ENCODE data around the gene MEIS1. TPM values are rescaled to one million over a fixed set of nuclear protein-coding genes. Genes with fewer than 3 reads are reported as not detected.

The MEIS1 gene
- total and polyA plus RNA-seq, 8 donors, result 4.8 to 172 (median 38.5) TPM

DNA sequence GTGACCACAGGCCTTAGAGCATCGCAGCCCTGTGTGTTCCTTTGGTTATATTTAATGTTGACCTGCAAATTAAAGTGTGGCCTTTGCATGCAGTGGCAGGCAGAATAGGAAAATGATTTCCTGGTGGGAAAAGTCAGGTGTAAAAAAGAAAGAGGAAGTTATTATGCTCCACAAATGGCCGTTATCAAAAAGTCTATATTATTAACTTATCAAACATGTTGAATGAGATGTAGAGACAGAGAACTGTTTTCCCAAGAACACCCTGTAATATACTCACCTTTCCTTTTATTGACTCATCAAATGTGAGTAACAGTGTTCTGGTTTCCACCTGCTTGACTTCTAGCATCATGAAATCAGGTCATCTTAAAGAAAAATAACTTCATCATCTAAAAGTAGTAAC lies 35.3 kb downstream of the MEIS1 start:
- peak in 1 of 2 donors; percentile 50 for DNase-seq
- WGBS, 5 donors, result 15 to 22% (median 17%) methylated on average over 2 of the region's 2 CpGs

DNA sequence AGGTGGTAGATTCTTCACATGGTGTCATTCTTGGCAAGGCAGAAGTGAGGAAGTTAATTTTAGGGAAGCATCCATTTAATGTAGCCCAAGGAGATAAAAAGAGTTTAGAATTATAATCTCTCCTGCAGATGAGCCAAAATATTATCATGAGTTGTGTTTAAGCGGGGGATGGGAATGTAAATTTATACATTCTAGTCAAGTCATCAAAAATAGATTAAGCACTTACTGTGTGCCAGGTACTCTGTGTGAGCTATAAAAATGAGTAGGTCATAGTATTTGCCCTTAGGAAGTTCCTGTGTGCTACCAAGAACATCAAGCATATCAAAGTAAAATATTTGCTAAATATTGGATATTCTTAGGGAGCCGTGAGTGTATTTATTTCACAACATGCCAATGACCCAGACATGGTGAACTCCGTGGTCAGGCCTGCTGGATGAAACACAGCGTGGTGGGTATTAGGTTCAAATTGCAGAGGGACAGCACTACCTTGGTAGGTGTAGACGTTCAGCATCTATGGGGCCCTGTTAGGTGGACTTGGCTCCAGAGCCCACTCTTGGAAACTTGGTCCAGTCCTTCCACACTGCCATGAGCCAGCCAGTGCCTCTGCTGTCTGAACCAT lies 37.4 kb downstream of the MEIS1 start:
- intact Hi-C loops (cut with DNase I; ENCODE audit: low total_unique reads), result no loop called here
- no peak for DNase-seq
- no peaks in the 10 kb centered on the region for H3K27me3 ChIP-seq
- WGBS, 5 donors, result 75 to 82% (median 79%) methylated on average over 5 of the region's 5 CpGs
- H3K4me1 ChIP-seq, result peaks cover 22 to 81% (median 44%) of the 10 kb centered on the region in 4 donors
- peaks cover 0 to 13% (median 6%) of the 10 kb centered on the region in 4 donors for H3K36me3 ChIP-seq
- no peak overlapping the region for H3K4me3 ChIP-seq
- H3K9me3 ChIP-seq, result no peaks in the 10 kb centered on the region
- peak overlapping the region in 1 of 5 donors; percentile 30 for H3K27ac ChIP-seq
- TF ChIP-seq, protein P1, sequence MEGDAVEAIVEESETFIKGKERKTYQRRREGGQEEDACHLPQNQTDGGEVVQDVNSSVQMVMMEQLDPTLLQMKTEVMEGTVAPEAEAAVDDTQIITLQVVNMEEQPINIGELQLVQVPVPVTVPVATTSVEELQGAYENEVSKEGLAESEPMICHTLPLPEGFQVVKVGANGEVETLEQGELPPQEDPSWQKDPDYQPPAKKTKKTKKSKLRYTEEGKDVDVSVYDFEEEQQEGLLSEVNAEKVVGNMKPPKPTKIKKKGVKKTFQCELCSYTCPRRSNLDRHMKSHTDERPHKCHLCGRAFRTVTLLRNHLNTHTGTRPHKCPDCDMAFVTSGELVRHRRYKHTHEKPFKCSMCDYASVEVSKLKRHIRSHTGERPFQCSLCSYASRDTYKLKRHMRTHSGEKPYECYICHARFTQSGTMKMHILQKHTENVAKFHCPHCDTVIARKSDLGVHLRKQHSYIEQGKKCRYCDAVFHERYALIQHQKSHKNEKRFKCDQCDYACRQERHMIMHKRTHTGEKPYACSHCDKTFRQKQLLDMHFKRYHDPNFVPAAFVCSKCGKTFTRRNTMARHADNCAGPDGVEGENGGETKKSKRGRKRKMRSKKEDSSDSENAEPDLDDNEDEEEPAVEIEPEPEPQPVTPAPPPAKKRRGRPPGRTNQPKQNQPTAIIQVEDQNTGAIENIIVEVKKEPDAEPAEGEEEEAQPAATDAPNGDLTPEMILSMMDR (IDR thresholded peaks at IDR 0.05), result no peak
- TF ChIP-seq EP300 (IDR thresholded peaks at IDR 0.05) (no peak), POLR2AphosphoS5 (IDR thresholded peaks at IDR 0.05) (no peak), POLR2A (IDR thresholded peaks at IDR 0.05) (no peak)

More for the DNA sequence above, 35.3 kb downstream of the MEIS1 start:
- intact Hi-C loops (cut with DNase I; ENCODE audit: low total_unique reads), result no loop called here
- Histone ChIP-seq H3K27ac (peak overlapping the region in 3 of 5 donors; percentile 27 to 59 (median 55)), H3K36me3 (peaks cover 0 to 12% (median 5%) of the 10 kb centered on the region in 4 donors), H3K27me3 (no peaks in the 10 kb centered on the region), H3K4me1 (peaks cover 26 to 83% (median 52%) of the 10 kb centered on the region in 4 donors), H3K9me3 (no peaks in the 10 kb centered on the region), H3K4me3 (no peak overlapping the region)
- peak in 2 of 3 donors; percentile 56 to 65 for TF ChIP-seq POLR2AphosphoS5 (IDR thresholded peaks at IDR 0.05)
- TF ChIP-seq, protein P1 (IDR thresholded peaks at IDR 0.05), result no peak

DNA sequence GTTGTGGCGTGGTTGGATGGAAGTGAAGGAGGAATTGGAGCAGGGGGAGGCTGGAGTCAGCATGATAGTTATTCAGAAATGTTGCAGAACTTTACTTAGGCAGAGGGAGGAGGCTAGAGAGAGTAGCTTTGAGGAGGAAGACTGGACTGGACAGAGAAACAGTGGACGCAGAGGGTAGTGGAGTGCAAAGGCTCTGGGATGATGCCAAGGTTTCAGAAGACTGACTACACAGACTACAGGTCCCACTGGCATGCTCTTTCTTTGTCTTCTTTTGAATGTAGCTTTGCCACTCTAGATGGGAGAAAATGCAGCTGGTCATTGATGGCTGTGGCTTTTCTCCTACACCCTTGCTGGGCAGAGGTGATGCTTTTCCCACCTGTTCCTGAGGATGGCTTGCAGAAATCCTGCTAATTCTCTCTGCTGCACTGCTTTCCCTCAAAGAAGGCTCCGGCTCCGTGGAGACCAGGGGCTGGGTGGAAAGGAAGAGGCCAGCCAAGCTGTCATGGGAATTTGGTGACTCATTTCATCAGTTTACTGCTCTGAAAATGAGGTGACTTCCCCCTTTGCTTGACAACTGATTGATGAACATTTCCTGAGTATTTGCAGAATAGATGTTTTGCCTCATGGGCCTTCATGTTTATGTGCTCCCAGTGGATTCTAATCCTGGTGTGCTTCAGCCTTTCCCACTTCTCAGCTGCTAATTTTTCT lies 42.4 kb downstream of the MEIS1 start:
- intact Hi-C loops (cut with DNase I; ENCODE audit: low total_unique reads), result no loop called here
- 61 to 76% (median 68%) methylated on average over 4 of the region's 4 CpGs for WGBS, 5 donors
- no peaks in the 10 kb centered on the region for H3K27me3 ChIP-seq
- peak overlapping the region in 2 of 5 donors; percentile 6 to 54 for H3K27ac ChIP-seq
- H3K36me3 ChIP-seq, result peaks cover 0 to 21% (median 7%) of the 10 kb centered on the region in 4 donors
- peaks cover 17 to 75% (median 43%) of the 10 kb centered on the region in 4 donors for H3K4me1 ChIP-seq
- H3K9me3 ChIP-seq, result no peaks in the 10 kb centered on the region
- TF ChIP-seq POLR2AphosphoS5 (IDR thresholded peaks at IDR 0.05) (no peak), POLR2A (IDR thresholded peaks at IDR 0.05) (no peak), EP300 (IDR thresholded peaks at IDR 0.05) (no peak)
- TF ChIP-seq, protein P1 (IDR thresholded peaks at IDR 0.05), result no peak
- DNase-seq, result no peak
- H3K4me3 ChIP-seq, result no peak overlapping the region

DNA sequence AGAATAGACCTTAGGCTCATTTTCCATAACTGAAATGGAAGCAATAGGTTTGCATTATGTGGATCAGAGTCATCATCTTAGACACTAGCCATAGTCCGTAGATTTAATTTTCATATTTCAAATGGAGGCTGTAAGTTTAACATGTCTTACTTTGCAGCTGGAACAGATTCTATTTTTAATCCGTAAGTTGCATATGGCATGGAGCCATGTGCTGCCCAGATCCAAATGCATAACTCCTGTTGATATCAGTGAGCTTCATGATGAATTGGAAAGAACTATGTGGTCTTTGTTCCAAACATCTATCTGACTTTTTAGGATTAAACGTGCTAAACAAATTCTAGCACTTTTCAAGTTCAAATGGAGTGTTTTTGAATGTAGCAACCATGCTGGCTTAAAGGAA lies 43.4 kb downstream of the MEIS1 start:
- no peak overlapping the region for H3K4me3 ChIP-seq
- WGBS, 5 donors, result 37 to 47% (median 41%) methylated on average over 3 of the region's 3 CpGs

More for the DNA sequence above, 43.4 kb downstream of the MEIS1 start:
- peaks cover 17 to 68% (median 41%) of the 10 kb centered on the region in 4 donors for H3K4me1 ChIP-seq
- no peak overlapping the region for H3K27ac ChIP-seq
- no peaks in the 10 kb centered on the region for H3K9me3 ChIP-seq
- TF ChIP-seq POLR2AphosphoS5 (IDR thresholded peaks at IDR 0.05), result no peak
- TF ChIP-seq EP300 (IDR thresholded peaks at IDR 0.05), result no peak
- TF ChIP-seq, protein P1 (IDR thresholded peaks at IDR 0.05), result no peak
- no peak for TF ChIP-seq POLR2A (IDR thresholded peaks at IDR 0.05)
- H3K27me3 ChIP-seq, result no peaks in the 10 kb centered on the region
- peaks cover 0 to 23% (median 5%) of the 10 kb centered on the region in 4 donors for H3K36me3 ChIP-seq
- no peak for DNase-seq
- intact Hi-C loops (cut with DNase I; ENCODE audit: low total_unique reads), result no loop called here

Measured in stomach (tissue), 9 donors.